ENCODE measurements around the gene AGXT. TPM values are rescaled to one million over a fixed set of nuclear protein-coding genes. Genes with fewer than 3 reads are reported as not detected.

The AGXT gene
- not detected for total RNA-seq

DNA sequence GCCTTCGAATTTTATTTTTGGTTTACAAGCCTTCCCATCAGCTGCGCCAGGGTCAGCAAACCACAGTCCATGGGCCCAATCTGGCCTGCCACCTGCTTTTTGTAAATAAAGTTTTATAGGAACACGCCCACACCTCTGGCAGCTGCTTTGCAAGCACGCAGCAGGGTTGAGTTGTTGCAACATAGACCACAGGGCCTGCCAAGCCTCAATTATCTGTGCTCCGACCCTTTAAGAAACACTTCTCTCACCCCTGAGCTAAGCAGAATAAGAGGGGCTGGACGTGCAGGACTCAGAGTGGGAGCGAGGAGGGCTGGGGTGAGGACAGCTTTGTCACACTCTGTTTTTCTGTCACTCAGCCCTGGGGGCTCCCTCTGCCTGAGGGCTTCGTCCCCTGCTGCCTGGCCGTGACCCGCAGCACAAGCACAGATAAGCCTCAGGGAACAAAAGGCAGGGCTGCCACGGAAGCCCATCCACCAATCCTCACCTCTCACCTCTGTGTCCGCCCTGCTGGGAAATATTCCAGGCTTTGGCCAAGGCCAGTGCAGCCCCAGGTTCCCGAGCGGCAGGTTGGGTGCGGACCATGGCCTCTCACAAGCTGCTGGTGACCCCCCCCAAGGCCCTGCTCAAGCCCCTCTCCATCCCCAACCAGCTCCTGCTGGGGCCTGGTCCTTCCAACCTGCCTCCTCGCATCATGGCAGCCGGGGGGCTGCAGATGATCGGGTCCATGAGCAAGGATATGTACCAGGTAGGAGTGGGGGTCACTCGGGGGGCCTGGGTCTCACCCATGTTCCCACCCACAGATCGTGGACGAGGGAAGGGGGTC is at the start of gene AGXT:
Gene AGXT, plus strand, starts transcription at position 539 of the 823 bp plus-strand sequence. Its CDS starts 42 bp downstream, at position 581.
- intact Hi-C loops (cut with DNase I), result loop anchor here (10.0 kb wide), 1 partner anchor 346 kb away; no protein-coding TSS in a partner anchor
- no peak for DNase-seq (ENCODE audit: low spot score)
- peak; percentile 45 for ATAC-seq

DNA sequence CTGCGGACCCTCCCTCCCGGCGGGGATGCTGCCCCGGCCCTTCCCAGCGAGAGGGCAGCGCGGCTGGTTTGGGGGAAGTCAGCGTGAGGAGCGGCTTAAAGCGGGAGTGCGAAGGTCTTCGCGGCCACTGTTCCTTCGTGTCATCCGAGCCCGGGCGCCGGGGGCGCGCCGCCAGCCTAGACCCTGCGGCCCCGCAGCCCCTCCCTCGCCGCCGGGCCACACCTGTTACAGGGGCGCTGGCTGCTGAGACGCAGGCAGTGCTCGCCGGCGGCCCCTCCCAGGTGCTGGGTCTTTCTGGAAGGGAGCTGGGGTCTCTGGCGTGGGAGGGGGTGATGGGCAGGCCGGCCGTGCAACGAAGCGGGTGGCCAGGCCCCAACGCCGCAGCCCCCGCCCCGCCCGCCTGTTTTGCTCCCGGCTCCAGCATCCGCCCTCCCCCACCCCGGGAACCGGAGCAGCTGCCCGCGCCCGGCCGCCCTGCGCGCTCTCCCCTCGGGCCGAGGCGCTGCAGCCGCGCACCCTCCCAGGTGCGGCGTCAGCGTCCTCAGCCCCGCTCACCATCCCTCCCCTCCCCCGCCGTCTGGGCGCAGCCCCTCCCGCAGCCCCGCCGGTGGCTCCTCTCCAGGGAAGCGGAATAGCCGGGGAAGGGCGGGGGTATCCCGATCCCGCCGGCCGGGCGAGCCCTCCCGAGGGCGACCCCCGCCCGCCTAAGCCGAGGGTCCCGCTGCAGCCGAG is 49.3 kb upstream of the AGXT start:
- ATAC-seq, result no peak
- intact Hi-C loops (cut with DNase I), result no loop called here
- DNase-seq (ENCODE audit: low spot score), result peak; percentile 60

DNA sequence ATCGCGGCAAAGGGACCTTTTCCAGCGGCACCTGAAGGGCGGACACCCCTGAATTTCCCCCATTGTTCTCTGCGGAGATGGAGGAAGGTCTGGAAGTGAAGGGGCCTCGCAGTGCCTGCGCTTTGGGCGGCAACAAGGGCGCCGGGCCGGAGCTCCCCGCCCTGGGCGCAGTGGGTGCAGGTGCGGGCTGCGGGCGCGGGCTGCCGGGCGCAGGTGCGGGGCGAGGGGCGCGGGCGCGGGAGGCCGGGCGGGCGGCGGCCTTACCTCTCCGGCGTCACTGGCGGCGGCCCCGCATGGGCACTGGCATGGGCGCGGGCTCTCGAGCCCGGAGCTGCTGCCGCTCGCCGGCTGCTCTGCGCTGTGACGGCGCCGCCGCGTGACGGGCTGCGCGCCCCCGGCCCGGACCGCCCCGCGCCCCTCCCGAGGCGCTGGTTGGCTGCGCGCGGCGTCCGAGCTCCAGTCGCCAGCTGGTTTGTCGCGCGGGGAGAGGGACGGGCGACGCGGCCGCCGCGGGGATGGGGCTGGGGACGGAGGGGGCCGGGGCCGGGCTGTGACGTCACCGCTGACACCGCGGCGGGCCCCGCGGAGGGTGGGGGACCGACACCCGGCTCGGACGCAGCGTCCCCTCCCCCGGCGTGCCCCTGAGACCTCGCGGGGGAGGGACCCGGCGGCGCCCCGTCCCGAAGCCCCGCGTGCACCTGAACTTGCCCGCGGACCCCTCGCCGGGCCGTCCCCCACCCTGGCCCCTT is 48.6 kb upstream of the AGXT start, which contains the start of gene KIF1A:
Gene KIF1A, minus strand, starts transcription at position 362 of the 749 bp plus-strand sequence. CDS start 22,467 bp downstream, outside the sequence.
- intact Hi-C loops (cut with DNase I), result no loop called here
- ATAC-seq, result no peak
- peak; percentile 67 for DNase-seq (ENCODE audit: low spot score)

DNA sequence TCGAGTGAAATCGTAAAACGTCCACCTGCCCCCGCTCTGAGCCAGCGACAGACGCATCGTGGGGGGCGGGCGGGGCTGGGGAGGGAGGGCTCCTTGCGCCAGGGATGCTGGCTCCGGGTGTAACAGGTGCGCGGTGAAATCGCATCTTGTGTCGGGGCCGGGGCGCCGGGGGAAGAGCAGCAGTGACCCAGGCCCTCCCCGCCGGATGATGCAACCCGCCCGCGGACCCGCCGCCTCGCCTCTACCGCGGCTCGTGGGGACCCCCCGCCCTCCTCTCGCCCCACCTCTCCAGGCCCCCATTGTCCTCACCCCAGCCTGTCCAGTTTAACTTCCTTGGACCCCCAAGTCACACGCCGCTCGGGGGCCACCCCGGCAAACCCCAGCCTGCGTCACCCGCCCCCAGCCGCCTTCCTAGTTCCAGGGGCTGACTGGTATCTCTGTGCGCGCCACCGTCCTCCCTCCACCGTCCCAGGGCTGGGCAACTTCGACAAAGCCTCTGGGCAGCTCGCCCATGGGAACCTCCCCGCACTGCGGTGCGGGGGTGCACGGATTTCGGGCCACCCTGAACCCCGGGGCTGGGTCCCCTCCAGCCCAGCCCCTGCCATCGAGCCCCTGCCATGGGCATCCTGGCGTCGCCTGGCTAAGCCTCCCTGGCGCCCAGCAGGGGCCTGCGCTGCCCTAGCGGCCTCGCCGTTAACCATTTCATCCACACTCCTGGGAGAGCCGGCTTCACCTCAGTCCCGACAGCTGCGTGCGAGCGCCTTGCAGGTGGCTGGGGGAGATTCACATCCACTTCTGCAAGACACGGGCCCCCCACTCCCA is 47.8 kb upstream of the AGXT start:
- DNase-seq (ENCODE audit: low spot score), result peak; percentile 55
- intact Hi-C loops (cut with DNase I), result no loop called here
- ATAC-seq, result no peak

DNA sequence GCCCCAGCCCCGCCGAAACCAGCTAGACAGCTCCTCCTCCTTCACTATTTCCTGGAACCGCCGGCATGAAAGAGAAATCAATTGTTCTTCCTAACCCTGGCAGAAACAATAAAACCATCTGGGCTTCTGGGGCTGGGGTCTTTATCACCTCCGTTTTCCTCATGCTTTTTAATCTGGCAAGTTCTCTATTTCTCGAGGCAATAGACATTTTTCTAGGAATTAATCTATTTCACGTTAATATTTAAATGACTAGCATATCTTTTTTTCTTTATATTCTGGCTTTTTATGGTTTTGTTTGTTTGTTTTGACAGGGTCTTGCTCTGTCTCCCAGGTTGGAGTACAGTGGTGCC is 47.2 kb upstream of the AGXT start:
- ATAC-seq (no peak), DNase-seq (ENCODE audit: low spot score) (no peak)
- intact Hi-C loops (cut with DNase I), result no loop called here

DNA sequence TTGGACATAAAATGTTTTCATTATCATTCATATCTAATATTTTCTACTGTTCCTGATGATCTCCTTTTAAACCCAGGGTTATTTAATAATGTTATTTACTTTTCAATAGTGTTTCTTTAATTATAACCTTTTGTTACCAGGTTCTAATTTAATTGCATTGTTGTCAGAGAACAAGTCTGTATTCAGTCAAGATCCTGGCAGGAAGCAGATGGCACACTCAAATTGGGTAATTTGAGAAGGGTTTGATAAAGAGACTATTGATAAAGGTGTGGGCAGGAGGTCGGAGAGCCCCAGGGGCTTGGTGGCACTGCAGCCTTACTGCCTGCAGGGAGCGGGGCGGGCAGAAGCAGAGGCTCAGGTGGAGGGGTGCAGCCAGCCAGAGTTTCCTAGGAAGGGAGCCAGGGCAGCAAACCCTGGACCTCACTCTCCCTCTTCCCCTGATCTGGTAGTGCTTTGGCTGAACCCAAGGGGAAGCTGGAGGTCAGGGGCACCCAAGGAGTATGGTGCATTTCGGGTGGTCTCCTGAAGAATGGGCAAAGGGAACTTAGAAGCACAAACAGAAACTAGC is 46.3 kb upstream of the AGXT start:
- ATAC-seq (no peak), DNase-seq (ENCODE audit: low spot score) (no peak)
- intact Hi-C loops (cut with DNase I), result no loop called here

DNA sequence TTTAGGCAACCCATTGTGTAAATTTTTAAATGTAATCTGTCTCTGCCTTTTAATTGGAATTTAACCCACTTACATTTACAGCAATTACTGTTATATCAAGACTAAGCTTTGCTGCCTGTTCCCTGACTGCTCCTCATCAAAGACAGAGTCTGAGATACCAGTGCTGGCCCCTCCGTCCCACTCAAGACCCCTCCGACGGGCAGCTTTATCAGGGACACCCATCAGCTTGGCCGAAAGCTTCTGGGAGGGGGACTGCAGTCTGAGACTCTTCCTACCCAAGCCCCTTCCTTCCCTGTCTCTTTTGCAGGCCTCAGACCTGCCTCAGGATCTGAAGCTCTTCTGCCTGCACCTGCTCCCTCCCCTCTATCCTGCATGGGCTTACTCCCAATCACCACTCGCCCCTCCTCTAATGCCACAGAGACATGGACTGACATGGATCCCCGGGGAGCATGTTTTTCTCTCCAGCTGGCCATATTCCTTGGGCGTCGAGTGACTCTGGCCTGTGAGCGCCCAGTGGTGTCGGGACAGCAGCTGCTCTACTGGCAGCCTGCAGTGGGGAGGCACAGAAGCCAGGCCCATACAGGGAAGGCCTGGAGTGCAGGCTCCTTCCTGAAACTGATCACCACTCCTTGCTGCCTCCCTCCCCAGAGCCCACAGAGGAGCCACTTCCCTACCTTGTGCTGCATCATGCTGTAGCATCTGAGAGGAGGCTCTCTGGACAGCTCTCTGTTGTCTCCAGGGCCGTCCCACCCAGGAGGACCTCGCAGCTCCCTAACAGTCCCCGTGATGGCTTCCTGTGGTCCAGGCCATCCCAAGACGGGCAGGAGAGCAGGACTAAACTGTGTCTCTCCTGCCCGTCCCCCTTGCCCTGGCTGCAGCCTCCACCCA is 44.9 kb upstream of the AGXT start:
- no peak for ATAC-seq
- intact Hi-C loops (cut with DNase I), result no loop called here
- no peak for DNase-seq (ENCODE audit: low spot score)

DNA sequence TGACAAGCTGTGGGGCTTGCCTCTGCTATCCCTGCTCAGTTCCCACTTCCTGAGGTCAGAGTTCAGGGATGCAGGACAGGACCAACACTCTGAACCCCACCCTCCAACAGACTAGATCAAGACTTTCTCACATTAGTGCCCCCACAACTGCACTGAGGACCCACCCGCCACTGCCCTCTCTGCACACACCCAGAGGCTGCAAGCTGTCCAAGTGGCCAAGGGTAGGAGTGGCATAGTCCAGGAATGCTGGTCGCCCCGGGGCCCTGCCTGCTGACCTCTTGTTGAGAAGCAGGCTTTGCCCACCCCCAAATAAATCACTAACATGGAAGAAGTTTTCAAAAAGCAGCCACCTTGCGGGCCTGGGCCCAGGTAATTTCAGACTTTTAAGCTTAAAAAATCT is 43.1 kb upstream of the AGXT start:
- DNase-seq (ENCODE audit: low spot score) (no peak), ATAC-seq (no peak)
- intact Hi-C loops (cut with DNase I), result no loop called here

DNA sequence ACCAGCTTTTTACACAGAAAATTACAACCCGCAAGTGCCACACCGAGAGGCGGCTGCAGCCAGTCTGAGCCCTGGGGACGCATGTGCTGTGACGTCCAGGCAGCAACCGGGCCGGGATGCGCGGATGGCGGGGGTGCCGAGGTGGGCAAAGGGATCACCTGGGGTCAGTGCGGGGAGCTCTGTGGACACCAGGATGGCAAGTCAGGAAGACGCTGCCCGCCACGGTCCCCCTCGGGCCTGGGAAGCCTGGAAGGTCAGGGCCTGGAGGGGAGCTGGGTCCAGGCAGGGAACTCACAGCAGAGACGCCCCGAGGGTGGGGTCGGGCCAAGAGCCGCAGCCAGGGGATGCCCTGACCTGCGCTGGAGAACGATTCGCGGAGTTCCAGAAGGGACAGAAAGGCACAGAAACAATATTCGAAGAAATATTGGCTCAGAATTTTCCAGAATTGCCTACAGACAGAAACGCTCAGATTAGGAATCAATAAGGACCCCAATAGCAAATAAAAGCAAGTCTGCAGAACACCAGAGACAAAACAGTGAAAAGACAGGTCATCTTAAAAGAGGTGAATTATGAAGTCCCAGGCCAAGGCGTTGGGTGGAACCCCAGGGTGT is 36.9 kb upstream of the AGXT start:
- ATAC-seq (peak; percentile 15), DNase-seq (ENCODE audit: low spot score) (no peak)
- intact Hi-C loops (cut with DNase I), result no loop called here

DNA sequence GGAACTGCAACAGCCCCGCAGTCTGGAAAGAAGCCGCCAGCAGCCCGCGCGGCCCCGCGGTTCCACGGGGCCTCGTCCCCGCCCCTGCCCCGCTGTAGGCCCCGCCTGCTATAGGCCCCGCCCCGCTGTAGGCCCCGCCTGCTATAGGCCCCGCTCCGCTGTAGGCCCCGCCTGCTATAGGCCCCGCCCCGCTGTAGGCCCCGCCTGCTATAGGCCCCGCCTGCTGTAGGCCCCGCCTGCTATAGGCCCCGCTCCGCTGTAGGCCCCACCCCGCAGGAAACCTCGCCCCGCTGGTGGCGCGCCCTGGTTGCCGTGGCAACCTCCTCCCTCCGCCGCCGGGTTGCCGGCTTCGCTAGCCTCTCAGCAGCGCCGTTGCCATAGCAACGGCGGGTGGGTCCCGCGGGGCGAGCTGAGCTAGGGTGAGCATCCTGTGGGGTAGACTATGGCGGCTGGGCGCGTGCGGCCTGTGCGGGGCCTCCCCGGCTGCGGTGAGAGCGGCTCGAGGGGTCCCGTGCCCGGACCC is 36.4 kb upstream of the AGXT start:
- intact Hi-C loops (cut with DNase I), result no loop called here
- peak; percentile 94 for DNase-seq (ENCODE audit: low spot score)
- peak; percentile 93 for ATAC-seq

DNA sequence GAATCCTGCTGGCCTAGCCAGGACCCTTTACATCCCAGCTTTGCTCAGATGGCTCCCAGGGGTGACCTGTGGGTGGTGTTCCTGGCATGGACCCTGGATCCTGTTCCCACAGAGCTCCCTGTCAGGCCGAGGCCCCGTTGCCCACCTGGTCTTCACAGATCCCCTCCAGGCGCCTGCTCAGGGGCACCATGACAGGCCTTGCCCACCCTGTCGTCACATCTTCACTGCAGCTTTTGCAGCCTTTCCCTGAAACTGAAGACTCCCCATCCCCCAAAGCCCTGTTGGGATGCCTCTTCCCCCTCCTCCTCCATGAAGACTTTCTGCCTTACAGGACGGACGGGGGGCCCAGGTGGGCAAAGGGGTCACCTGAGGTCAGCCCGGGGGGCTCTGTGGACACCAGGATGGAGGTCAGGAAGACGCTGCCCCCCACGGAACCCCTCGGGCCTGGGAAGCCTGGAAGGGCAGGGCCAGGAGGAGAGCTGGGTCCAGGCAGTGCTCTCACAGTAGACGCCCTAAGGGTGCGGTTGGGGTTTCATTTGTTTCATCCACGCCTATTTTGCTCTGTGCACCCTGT is 35.6 kb upstream of the AGXT start:
- DNase-seq (ENCODE audit: low spot score) (peak; percentile 60), ATAC-seq (peak; percentile 11)
- intact Hi-C loops (cut with DNase I), result no loop called here

DNA sequence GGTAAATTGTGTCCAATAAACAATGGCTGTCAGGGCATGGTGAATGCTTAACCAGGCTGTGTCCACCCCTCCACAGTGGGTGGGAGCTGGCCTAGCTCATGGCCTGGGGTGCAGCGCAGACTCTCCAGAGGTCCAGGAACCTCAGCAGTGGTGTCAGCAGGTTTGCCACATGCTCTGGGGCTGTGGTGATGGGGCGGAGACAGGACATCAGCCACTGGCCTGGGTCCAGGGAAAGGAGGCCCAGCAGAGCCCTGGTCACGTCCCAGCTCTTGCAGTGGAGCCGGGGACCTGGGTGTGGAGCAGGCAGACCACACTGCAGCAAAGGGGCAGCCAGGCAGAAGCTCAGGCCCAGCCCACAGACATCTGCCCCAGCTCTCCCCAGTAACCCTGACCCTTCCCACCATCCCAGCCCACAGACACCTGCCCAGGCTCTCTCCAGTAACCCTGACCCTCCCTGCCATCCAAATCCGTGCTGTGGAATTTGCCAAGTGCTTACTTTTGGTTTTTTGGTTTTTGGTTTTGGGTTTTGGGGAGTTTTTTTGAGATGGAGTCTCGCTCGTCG is 34.8 kb upstream of the AGXT start:
- intact Hi-C loops (cut with DNase I), result no loop called here
- no peak for ATAC-seq
- peak; percentile 54 for DNase-seq (ENCODE audit: low spot score)

DNA sequence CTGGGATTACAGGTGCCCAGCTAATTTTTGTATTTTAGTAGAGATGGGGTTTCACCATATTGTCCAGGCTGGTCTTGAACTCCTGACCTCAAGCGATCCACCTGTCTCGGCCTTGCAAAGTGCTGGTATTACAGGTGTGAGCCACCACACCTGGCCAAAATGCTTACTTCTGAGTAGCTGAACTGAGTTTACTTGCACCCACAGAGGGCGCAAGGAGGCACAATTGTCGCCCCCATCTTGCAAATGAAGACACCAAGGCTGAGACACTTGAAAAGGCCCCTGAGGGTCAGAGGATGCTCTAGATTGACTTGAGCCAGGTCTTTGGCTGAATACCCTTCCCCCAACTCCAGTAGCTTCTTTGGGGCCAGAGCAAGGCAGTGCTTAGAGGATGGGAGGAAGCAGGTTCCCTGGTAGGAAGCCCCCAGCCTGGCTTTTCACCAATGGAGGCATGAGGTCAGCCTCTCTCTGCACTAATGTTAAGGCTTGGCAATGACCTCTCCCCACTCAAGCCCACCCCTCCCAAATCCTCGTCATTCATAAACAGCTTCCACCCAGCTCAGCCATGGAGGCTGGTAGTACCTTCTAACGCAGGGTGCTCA is 34.1 kb upstream of the AGXT start:
- intact Hi-C loops (cut with DNase I), result no loop called here
- ATAC-seq, result no peak
- DNase-seq (ENCODE audit: low spot score), result no peak

DNA sequence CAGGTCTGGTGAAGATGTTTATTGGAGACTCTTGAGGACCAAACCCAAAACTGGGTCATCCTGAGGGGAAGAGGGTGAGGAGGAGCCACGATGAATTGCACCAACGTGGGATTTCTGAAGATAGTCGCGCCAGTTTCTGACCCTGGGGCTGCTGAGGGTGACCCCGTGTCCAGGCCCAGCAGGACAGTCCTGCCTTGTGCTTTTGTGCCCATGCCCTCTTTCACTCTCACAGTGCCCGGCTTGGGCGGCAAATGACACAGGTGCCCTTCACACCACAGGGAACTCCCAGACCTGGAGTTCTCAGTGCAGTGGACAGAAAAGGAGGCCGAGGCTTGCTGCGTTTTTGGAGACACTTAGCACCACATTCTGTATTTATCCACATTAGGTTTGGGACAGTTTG is 33.1 kb upstream of the AGXT start:
- ATAC-seq, result no peak
- DNase-seq (ENCODE audit: low spot score), result no peak
- intact Hi-C loops (cut with DNase I), result no loop called here

DNA sequence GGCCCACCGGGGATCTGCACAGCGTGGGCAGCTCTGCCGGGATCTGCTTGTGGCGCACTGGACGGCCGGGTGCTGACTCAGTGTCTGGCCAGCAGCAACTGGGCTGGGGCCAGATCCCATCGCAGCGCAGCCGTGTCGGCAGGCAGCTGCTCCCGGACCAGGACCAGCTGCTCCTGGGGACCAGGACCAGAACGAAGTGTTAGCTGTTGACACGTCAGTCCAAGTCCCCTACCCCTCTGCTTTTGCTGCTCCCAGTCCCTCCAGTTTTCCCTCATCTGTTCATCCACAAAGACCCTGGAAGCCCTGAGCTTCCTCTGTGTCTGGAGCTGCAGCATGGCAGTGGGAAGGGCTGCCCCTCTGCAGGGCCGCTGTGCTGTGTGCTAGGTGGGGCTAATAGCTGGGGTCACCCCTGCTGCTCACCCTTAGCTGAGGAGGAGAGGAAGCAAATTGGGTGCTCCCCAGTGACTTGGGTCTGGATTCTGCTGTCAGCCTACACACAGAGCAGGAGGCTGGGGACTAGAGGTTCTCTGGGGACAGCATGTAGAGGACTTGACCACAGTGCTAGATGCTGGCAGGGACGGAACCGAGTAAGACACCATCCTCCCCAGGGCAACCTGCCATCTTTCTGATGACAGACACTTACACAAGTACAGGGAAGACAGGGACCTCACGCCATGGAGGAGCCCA is 31.7 kb upstream of the AGXT start:
- intact Hi-C loops (cut with DNase I), result no loop called here

More for the DNA sequence above, 31.7 kb upstream of the AGXT start:
- DNase-seq (ENCODE audit: low spot score) (peak; percentile 62), ATAC-seq (no peak)

All from sciatic nerve (tissue), 2 donors.